OCI-M1 (cell line): ENCODE measurements around the gene DUSP3.
"Not testable (repeated sequence)": the region's sequence is repeated elsewhere in the genome, so short reads cannot be mapped to it uniquely, and the experiment has no call there.

Source experiments
- DNase-seq: peaks from one replicate; lab custom pipeline; 2025; lab: John Stamatoyannopoulos, UW

The DUSP3 gene

GRCh38 chr17:43800736-43801135 lies 22.0 kb upstream of the DUSP3 start:
- DNase-seq, result no peak

- no peak for DNase-seq
Measured at GRCh38 chr17:43799047-43799446, 20.3 kb upstream of the DUSP3 start.

GRCh38 chr17:43798024-43798423 lies 19.2 kb upstream of the DUSP3 start:
- DNase-seq, result not testable (repeated sequence)

- DNase-seq, result not testable (repeated sequence)
Measured at GRCh38 chr17:43792668-43793067, 13.9 kb upstream of the DUSP3 start.

GRCh38 chr17:43791589-43791988 lies 12.8 kb upstream of the DUSP3 start:
- peak; percentile 88 for DNase-seq

- DNase-seq, result no peak
Measured at GRCh38 chr17:43790311-43790940, 11.6 kb upstream of the DUSP3 start.

GRCh38 chr17:43789482-43789881 lies 10.7 kb upstream of the DUSP3 start:
- DNase-seq, result no peak

GRCh38 chr17:43788540-43788939 lies 9.8 kb upstream of the DUSP3 start:
- no peak for DNase-seq

- no peak for DNase-seq
Measured at GRCh38 chr17:43787728-43788127, 9.0 kb upstream of the DUSP3 start.

GRCh38 chr17:43784628-43785101 lies 5.9 kb upstream of the DUSP3 start:
- no peak for DNase-seq

GRCh38 chr17:43784068-43784467 lies 5.3 kb upstream of the DUSP3 start:
- DNase-seq, result no peak

- no peak for DNase-seq
Measured at GRCh38 chr17:43782913-43783680, 4.3 kb upstream of the DUSP3 start.

GRCh38 chr17:43780135-43780534 lies 1.4 kb upstream of the DUSP3 start, which contains the start of gene CFAP97D1:
TSS of gene CFAP97D1 (plus strand) at chr17:43780435. CDS start at chr17:43780463, 28 bp downstream.
- no peak for DNase-seq

- peak; percentile 50 for DNase-seq
Measured at GRCh38 chr17:43779145-43780125, 658 bp upstream of the DUSP3 start.

GRCh38 chr17:43774304-43775250 lies 4.2 kb downstream of the DUSP3 start:
- no peak for DNase-seq

GRCh38 chr17:43772877-43773648 lies 5.7 kb downstream of the DUSP3 start:
- peak; percentile 97 for DNase-seq

- no peak for DNase-seq
Measured at GRCh38 chr17:43771463-43771862, 7.3 kb downstream of the DUSP3 start.

- no peak for DNase-seq
Measured at GRCh38 chr17:43770957-43771356, 7.8 kb downstream of the DUSP3 start.

GRCh38 chr17:43769859-43770258 lies 8.9 kb downstream of the DUSP3 start:
- no peak for DNase-seq

GRCh38 chr17:43769426-43769825 lies 9.4 kb downstream of the DUSP3 start:
- no peak for DNase-seq
